Measurements from ENCODE around the gene EML4. TPM values are rescaled to one million over a fixed set of nuclear protein-coding genes. Genes with fewer than 3 reads are reported as not detected.

EML4 gene
- total RNA-seq, 4 donors from 2014 or later, result 33.3 to 79.6 (median 41.5) TPM

DNA sequence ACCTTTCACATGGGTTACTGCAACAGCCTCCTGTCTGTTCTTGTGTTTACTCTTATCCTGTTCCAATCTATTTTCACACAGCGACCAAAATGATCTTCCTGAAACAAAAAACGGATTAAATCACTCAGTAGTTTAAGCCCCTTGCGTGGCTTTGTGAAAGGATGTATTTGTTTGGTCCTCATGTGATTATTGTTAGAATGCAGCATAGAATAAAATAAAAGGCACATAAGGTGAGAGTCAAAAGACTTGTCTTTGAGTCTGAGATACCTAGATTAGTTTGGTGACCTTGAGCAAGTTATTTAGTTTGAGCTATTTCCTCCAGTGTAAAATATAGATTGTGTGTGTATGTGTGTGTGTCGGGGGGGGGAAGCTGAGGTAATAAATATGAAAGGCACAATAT is 72.4 kb downstream of the EML4 start:
- DNase-seq (ENCODE audit: low spot score) (no peak), ATAC-seq (ENCODE audit: low FRiP score) (no peak)
- TF ChIP-seq, protein P1, sequence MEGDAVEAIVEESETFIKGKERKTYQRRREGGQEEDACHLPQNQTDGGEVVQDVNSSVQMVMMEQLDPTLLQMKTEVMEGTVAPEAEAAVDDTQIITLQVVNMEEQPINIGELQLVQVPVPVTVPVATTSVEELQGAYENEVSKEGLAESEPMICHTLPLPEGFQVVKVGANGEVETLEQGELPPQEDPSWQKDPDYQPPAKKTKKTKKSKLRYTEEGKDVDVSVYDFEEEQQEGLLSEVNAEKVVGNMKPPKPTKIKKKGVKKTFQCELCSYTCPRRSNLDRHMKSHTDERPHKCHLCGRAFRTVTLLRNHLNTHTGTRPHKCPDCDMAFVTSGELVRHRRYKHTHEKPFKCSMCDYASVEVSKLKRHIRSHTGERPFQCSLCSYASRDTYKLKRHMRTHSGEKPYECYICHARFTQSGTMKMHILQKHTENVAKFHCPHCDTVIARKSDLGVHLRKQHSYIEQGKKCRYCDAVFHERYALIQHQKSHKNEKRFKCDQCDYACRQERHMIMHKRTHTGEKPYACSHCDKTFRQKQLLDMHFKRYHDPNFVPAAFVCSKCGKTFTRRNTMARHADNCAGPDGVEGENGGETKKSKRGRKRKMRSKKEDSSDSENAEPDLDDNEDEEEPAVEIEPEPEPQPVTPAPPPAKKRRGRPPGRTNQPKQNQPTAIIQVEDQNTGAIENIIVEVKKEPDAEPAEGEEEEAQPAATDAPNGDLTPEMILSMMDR (IDR thresholded peaks at IDR 0.05), result no peak

GRCh38 chr2:42243297-42243696 is 74.1 kb downstream of the EML4 start:
- ATAC-seq (ENCODE audit: low FRiP score) (no peak), DNase-seq (ENCODE audit: low spot score) (no peak)
- TF ChIP-seq, protein P1 (IDR thresholded peaks at IDR 0.05), result no peak

DNA sequence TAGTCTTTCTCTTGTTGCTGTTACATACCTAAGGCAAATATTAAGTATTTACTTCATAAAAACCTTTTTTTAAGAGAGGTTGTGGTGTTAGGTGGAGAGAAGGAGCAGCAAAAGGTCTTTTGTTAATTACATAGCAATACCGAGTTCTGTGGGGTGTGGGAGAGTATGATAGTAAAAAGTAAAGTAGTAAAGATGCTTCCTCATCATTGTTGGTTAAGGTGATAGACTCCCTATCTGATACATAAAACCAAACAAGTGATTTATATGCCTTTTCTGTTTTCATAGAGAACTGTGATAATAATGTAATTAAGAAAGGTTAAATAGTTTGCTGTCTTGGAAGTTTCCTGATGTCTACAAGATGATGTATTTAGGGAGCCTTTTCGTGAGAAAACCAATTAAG is 75.4 kb downstream of the EML4 start:
- ATAC-seq (ENCODE audit: low FRiP score) (no peak), DNase-seq (ENCODE audit: low spot score) (no peak)
- TF ChIP-seq, protein P1 (IDR thresholded peaks at IDR 0.05), result no peak

GRCh38 chr2:42245396-42245795 is 76.2 kb downstream of the EML4 start:
- DNase-seq (ENCODE audit: low spot score) (no peak), ATAC-seq (ENCODE audit: low FRiP score) (no peak)
- TF ChIP-seq, protein P1 (IDR thresholded peaks at IDR 0.05), result no peak

- ATAC-seq (ENCODE audit: low FRiP score), result no peak
- DNase-seq (ENCODE audit: low spot score), result no peak
- TF ChIP-seq, protein P1 (IDR thresholded peaks at IDR 0.05), result no peak
Observed at GRCh38 chr2:42246562-42246961, 77.4 kb downstream of the EML4 start.

DNA sequence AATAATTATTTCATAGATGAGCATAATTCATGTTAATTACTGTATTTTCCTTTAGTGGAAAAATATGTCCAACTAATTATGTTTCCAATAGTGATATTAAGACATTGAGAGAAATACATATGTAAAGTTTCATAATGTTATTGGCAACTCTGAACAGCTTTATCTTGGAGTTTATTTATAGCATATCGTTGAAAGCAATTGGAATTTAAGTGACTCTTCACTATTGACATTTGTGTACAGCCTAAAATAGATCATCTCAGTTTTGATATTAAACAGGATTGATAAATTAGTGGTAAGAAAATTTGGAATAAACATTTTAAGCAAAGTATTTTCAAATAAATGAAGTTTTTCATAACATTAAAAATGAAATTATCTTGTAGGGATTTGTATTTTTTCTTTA is 79.7 kb downstream of the EML4 start:
- ATAC-seq (ENCODE audit: low FRiP score) (no peak), DNase-seq (ENCODE audit: low spot score) (no peak)

GRCh38 chr2:42249284-42249683 is 80.1 kb downstream of the EML4 start:
- ATAC-seq (ENCODE audit: low FRiP score) (no peak), DNase-seq (ENCODE audit: low spot score) (no peak)
- TF ChIP-seq, protein P1 (IDR thresholded peaks at IDR 0.05), result no peak

More for the DNA sequence above, 79.7 kb downstream of the EML4 start:
- TF ChIP-seq, protein P1 (IDR thresholded peaks at IDR 0.05), result no peak

All from omental fat pad (tissue), 4 donors.